Subcutaneous adipose tissue (tissue), 4 donors: ENCODE data around the gene DNAJC1. TPM values are rescaled to one million over a fixed set of nuclear protein-coding genes. Genes with fewer than 3 reads are reported as not detected.

ENCODE experiments used
- CTCF ChIP-seq: fragments of 450-650 bp; IDR thresholded peaks from one replicate; pipeline ENCODE4 v1.5.1; 2016; ENCODE audit warnings: low read depth, mild to moderate bottlenecking, control low read depth, antibody characterized with exemption, moderate library complexity
- total RNA-seq, 4 donors: library from RNA; depleted of rRNA; stranded (reverse); fragments of >200 nt; gene quantifications; one replicate each; pipeline ENCODE4 v1.1.0, GENCODE V29; 2016

The DNAJC1 gene
- total RNA-seq, 4 donors from 2014 or later = 24.0 to 75.8 (median 56.0) TPM

GRCh38 chr10:22030421-22030820 is 26.9 kb upstream of the DNAJC1 start:
- no peak for TF ChIP-seq CTCF

- no peak for TF ChIP-seq CTCF
Observed at GRCh38 chr10:22029445-22030236, 26.1 kb upstream of the DNAJC1 start.

- TF ChIP-seq CTCF = no peak
Observed at GRCh38 chr10:22027364-22028238, 24.1 kb upstream of the DNAJC1 start.

GRCh38 chr10:22026287-22026686 is 22.8 kb upstream of the DNAJC1 start:
- no peak for TF ChIP-seq CTCF

- no peak for TF ChIP-seq CTCF
Observed at GRCh38 chr10:22023508-22023907, 20.0 kb upstream of the DNAJC1 start.

- TF ChIP-seq CTCF = no peak
Observed at GRCh38 chr10:22022257-22023032, 18.9 kb upstream of the DNAJC1 start.
